Gastroesophageal sphincter (tissue), 4 donors: Measurements from ENCODE around the gene FOCAD. TPM values are rescaled to one million over a fixed set of nuclear protein-coding genes. Genes with fewer than 3 reads are reported as not detected.
A peak's percentile ranks its signal among the peaks of the same experiment; 100 is the strongest.
"Not testable (repeated sequence)": the region's sequence is repeated elsewhere in the genome, so short reads cannot be mapped to it uniquely, and the experiment has no call there.

ENCODE experiments used
- ATAC-seq: fragments of 150-250 bp; one replicate; pipeline ENCODE4 v1.9.1; 2016; ENCODE audit warnings: mild to moderate bottlenecking, moderate library complexity
- H3K27ac ChIP-seq, 4 donors: fragments of 200-600 bp; sonication (generic) in 3 of 4; 1 replicate in 3 of 4; 2 replicates in 1 of 4; pipeline ENCODE4 v1.5.1; 2016 to 2019
- H3K27me3 ChIP-seq: fragments of 200-600 bp; sonication (generic); one replicate; pipeline ENCODE4 v1.5.1; 2019
- H3K36me3 ChIP-seq, 2 donors: fragments of 200-600 bp; sonication (generic); one replicate each; pipeline ENCODE4 v1.5.1; 2019; ENCODE audit warnings: control low read depth in 1 of 2
- H3K4me1 ChIP-seq, 3 donors: fragments of 200-600 bp; sonication (generic); 1 replicate in 2 of 3; 2 replicates in 1 of 3; pipeline ENCODE4 v1.5.1; 2016 to 2019; ENCODE audit warnings: control low read depth in 2 of 3
- H3K4me3 ChIP-seq, 2 donors: fragments of 200-600 bp; sonication (generic); one replicate each; pipeline ENCODE4 v1.5.1; 2019; ENCODE audit warnings: mild to moderate bottlenecking in 1 of 2, moderate library complexity in 1 of 2
- H3K9me3 ChIP-seq, 3 donors: fragments of 200-600 bp; sonication (generic); one replicate each; pipeline ENCODE4 v1.5.1; 2017 to 2019; ENCODE audit warnings: control low read depth in 2 of 3
- EP300 ChIP-seq: sonication (generic); formaldehyde crosslinking; IDR thresholded peaks from one replicate; pipeline ENCODE4 v1.6.1; 2017; ENCODE audit warnings: antibody characterized with exemption, mild to moderate bottlenecking
- POLR2A ChIP-seq, 2 donors: fragments of 450-650 bp; IDR thresholded peaks; one replicate each; pipeline ENCODE4 v1.6.1; 2017; ENCODE audit warnings: antibody characterized with exemption in 2 of 2, mild to moderate bottlenecking in 2 of 2, moderate library complexity in 1 of 2
- POLR2AphosphoS5 ChIP-seq: sonication (generic); formaldehyde crosslinking; IDR thresholded peaks from one replicate; pipeline ENCODE4 v1.6.1; 2017; ENCODE audit warnings: antibody characterized with exemption
- WGBS, 2 donors: methylation state at CpG; one replicate each; pipeline ENCODE4 v1.1.5; 2018; ENCODE audit warnings: low coverage in 1 of 2; 5-methylcytosine and 5-hydroxymethylcytosine counted together
- total RNA-seq, 4 donors: library from RNA; depleted of rRNA; stranded (reverse); fragments of >200 nt; gene quantifications; one replicate each; pipeline ENCODE4 v1.1.0, GENCODE V29; 2016
- TF ChIP-seq, protein P1 (sequence below), 4 experiments: fragments of 200-600 bp in 2 of 4; fragments of 450-650 bp in 2 of 4; sonication (generic) in 1 of 4; IDR thresholded peaks; one replicate each; pipeline ENCODE4 v1.5.1; 2017 to 2019; ENCODE audit warnings: antibody characterized with exemption in 4 of 4, mild to moderate bottlenecking in 2 of 4, moderate library complexity in 2 of 4

FOCAD gene
- total RNA-seq, 4 donors from 2014 or later, result 23.0 to 35.9 (median 30.4) TPM

DNA sequence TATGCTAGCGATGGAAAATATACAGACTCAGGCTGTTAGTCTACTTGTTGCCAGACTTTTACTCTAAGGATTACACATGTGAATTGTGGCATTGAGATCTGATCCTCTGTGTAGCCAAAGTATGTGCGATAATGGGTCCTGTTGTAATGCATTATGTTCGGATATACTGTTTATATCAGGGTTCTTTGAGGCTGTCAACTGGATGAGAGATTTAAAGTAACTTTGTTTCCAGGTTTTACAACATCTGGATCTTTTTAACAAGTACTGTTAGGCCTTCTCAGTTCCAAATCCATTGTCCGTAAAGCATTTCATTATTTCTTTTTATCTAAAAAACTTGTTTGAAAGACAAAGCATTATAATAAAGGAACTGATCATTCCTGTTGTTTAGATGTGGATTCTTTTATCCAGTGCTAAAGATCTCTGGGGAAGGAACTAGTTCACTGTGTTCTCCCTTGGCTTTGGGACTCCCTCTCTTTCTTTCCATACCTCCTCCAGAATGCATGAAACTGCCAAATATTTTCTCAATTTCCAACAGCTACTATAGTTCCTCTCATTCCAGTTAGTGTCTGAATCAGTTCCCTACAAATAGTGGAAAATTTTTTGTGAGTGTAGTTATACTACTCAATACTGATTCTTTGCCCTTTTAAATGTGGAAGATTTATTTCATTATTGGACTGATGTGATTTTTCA is 278.6 kb downstream of the FOCAD start:
- peaks cover 0 to 12% (median 0%) of the 10 kb centered on the region in 3 donors for H3K4me1 ChIP-seq
- H3K4me3 ChIP-seq, result no peak overlapping the region
- 32 to 39% methylated on average over 4 of the region's 4 CpGs for WGBS, 2 donors
- H3K27me3 ChIP-seq, result no peaks in the 10 kb centered on the region
- H3K36me3 ChIP-seq, result no peaks in the 10 kb centered on the region
- no peak for ATAC-seq
- peak overlapping the region in 1 of 4 donors; percentile 28 for H3K27ac ChIP-seq
- H3K9me3 ChIP-seq, result no peaks in the 10 kb centered on the region
- no peak for TF ChIP-seq POLR2A (IDR thresholded peaks at IDR 0.05)
- no peak for TF ChIP-seq EP300
- no peak for TF ChIP-seq POLR2AphosphoS5
- TF ChIP-seq, protein P1, sequence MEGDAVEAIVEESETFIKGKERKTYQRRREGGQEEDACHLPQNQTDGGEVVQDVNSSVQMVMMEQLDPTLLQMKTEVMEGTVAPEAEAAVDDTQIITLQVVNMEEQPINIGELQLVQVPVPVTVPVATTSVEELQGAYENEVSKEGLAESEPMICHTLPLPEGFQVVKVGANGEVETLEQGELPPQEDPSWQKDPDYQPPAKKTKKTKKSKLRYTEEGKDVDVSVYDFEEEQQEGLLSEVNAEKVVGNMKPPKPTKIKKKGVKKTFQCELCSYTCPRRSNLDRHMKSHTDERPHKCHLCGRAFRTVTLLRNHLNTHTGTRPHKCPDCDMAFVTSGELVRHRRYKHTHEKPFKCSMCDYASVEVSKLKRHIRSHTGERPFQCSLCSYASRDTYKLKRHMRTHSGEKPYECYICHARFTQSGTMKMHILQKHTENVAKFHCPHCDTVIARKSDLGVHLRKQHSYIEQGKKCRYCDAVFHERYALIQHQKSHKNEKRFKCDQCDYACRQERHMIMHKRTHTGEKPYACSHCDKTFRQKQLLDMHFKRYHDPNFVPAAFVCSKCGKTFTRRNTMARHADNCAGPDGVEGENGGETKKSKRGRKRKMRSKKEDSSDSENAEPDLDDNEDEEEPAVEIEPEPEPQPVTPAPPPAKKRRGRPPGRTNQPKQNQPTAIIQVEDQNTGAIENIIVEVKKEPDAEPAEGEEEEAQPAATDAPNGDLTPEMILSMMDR (IDR thresholded peaks at IDR 0.05), result no peak

DNA sequence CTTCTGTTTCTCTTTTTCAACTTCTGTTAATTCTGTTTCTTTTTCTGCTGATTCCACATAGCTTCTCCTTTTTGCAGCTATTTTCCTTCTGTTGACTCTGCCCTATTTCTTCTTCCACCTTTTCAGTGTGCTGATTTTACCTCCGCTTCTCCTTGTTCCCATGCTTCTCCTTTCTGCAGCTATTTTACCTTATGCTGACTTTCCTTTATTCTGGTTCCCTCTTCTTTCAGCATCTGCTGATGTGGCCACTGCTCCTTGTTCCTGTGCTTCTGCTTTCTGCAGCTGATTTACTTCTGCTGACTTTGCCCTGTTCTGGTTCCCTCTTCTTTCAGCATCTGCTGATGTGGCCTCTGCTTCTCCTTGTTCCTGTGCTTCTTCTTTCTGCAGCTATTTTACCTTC is 288.6 kb downstream of the FOCAD start:
- Histone ChIP-seq H3K4me3 (no peak overlapping the region), H3K27ac (no peak overlapping the region), H3K9me3 (no peaks in the 10 kb centered on the region), H3K4me1 (no peaks in the 10 kb centered on the region), H3K36me3 (peaks cover 0 to 10% of the 10 kb centered on the region in 2 donors), H3K27me3 (no peaks in the 10 kb centered on the region)
- no peak for ATAC-seq
- no peak for TF ChIP-seq POLR2AphosphoS5
- TF ChIP-seq, protein P1 (IDR thresholded peaks at IDR 0.05), result no peak
- no peak for TF ChIP-seq POLR2A (IDR thresholded peaks at IDR 0.05)
- TF ChIP-seq EP300, result no peak
- 86% methylated on average over 1 of the region's 1 CpG; no CpG with 5 or more reads in 1 of the 2 donors for WGBS, 2 donors

DNA sequence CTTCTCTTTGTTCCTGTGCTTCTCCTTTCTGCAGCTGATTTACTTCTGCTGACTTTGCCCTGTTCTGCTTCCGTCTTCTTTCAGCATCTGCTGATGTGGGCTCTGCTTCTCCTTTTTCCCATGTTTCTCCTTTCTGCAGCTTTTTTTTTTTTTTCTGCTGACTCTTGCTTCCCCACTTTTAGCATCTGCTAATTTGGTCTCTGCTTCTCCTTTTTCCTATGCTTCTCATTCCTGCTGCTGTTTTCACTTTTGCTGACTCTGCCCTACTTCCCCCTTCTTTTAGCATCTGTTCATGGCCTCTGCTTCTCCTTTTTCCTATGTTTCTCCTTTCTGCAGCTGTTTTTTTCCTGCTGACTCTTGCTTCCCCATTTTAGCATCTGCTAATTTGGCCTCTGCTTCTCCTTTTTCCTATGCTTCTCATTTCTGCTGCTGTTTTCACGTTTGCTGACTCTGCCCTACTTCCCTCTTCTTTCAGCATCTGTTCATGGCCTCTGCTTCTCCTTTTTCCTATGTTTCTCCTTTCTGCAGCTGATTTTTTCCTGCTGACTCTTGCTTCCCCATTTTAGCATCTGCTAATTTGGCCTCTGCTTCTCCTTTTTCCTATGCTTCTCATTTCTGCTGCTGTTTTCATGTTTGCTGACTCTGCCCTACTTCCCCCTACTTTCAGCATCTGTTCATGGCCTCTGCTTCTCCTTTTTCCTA is 289.3 kb downstream of the FOCAD start:
- H3K27ac ChIP-seq, H3K9me3 ChIP-seq, H3K4me1 ChIP-seq, H3K36me3 ChIP-seq, H3K27me3 ChIP-seq, H3K4me3 ChIP-seq, ATAC-seq: not testable (repeated sequence)
- 92 to 100% methylated on average over 2 of the region's 2 CpGs for WGBS, 2 donors

DNA sequence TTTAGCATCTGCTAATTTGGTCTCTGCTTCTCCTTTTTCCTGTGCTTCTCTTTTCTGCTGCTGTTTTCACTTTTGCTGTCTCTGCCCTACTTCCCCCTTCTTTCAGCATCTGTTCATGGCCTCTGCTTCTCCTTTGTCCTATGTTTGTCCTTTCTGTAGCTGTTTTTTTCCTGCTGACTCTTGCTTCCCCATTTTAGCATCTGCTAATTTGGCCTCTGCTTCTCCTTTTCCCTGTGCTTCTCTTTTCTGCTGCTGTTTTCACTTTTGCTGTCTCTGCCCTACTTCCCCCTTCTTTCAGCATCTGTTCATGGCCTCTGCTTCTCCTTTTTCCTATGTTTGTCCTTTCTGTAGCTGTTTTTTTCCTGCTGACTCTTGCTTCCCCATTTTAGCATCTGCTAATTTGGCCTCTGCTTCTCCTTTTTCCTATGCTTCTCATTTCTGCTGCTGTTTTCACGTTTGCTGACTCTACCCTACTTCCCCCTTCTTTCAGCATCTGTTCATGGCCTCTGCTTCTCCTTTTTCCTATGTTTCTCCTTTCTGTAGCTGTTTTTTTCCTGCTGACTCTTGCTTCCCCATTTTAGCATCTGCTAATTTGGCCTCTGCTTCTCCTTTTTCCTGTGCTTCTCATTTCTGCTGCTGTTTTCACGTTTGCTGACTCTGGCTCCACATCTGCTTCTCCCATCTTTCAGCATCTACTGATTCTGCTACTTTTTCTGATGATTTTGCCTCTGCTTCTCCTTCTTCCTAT is 290.3 kb downstream of the FOCAD start:
- not testable (repeated sequence) for H3K36me3 ChIP-seq, ATAC-seq, H3K27ac ChIP-seq, H3K4me3 ChIP-seq, H3K4me1 ChIP-seq, H3K27me3 ChIP-seq, H3K9me3 ChIP-seq
- WGBS, 2 donors, result 59 to 75% methylated on average over 1 to 2 of the region's 2 CpGs

DNA sequence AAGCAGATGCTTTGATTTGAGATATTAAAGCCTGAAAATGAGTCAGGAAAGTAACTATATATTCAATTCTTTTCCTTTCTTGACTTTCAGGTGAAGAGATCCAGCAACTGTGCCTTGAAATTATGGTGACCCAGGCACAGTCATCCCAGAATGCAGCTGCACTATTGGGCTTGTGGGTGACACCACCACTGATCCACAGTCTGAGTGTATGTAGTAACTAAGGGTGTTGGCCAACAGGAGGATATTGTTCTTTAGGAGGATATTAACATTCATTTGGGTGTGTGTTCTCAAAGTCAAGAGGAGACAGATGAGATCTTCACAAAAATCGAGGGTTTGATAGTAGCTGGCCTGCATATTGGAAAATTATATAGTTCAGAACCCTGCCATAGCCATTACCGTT is 294.2 kb downstream of the FOCAD start:
- TF ChIP-seq EP300 (no peak), POLR2AphosphoS5 (no peak), POLR2A (IDR thresholded peaks at IDR 0.05) (no peak)
- TF ChIP-seq, protein P1 (IDR thresholded peaks at IDR 0.05), result no peak
- no peak overlapping the region for H3K27ac ChIP-seq
- no peaks in the 10 kb centered on the region for H3K27me3 ChIP-seq
- H3K9me3 ChIP-seq, result no peaks in the 10 kb centered on the region
- H3K4me3 ChIP-seq, result no peak overlapping the region
- peaks cover 0 to 10% of the 10 kb centered on the region in 2 donors for H3K36me3 ChIP-seq
- 91 to 96% methylated on average over 2 of the region's 2 CpGs for WGBS, 2 donors
- peaks cover 8 to 35% (median 12%) of the 10 kb centered on the region in 3 donors for H3K4me1 ChIP-seq
- ATAC-seq, result no peak
